NB4 (cell line): ENCODE data around the gene INPP5A.

Source experiments
- DNase-seq: peaks from one replicate; pipeline ENCODE4 v3.0.0; 2010; ENCODE audit warnings: low read depth
- H3K4me3 ChIP-seq: one replicate; pipeline ENCODE4 v1.5.1; 2011; ENCODE audit warnings: mild to moderate bottlenecking, low read depth, low read length, moderate library complexity
- MAX ChIP-seq: IDR thresholded peaks from 2 replicates; pipeline ENCODE4 v1.6.1; 2011; ENCODE audit warnings: low read depth, low read length
- MYC ChIP-seq: IDR thresholded peaks from 2 replicates; pipeline ENCODE4 v1.6.1; 2011; ENCODE audit warnings: low read depth, low read length
- POLR2A ChIP-seq: IDR thresholded peaks from 2 replicates; pipeline ENCODE4 v1.6.1; 2011; ENCODE audit warnings: mild to moderate bottlenecking; ENCODE audit not compliant: insufficient read length; ENCODE audit errors: extremely low read depth
- TF ChIP-seq, protein P1 (sequence below): IDR thresholded peaks from one replicate; pipeline ENCODE4 v1.5.1; 2012; ENCODE audit warnings: low read depth, low read length

INPP5A gene

GRCh38 chr10:132628966-132629900 lies 91.6 kb downstream of the INPP5A start:
- no peak for DNase-seq
- no peak overlapping the region for H3K4me3 ChIP-seq
- TF ChIP-seq, protein P1, sequence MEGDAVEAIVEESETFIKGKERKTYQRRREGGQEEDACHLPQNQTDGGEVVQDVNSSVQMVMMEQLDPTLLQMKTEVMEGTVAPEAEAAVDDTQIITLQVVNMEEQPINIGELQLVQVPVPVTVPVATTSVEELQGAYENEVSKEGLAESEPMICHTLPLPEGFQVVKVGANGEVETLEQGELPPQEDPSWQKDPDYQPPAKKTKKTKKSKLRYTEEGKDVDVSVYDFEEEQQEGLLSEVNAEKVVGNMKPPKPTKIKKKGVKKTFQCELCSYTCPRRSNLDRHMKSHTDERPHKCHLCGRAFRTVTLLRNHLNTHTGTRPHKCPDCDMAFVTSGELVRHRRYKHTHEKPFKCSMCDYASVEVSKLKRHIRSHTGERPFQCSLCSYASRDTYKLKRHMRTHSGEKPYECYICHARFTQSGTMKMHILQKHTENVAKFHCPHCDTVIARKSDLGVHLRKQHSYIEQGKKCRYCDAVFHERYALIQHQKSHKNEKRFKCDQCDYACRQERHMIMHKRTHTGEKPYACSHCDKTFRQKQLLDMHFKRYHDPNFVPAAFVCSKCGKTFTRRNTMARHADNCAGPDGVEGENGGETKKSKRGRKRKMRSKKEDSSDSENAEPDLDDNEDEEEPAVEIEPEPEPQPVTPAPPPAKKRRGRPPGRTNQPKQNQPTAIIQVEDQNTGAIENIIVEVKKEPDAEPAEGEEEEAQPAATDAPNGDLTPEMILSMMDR, result no peak
- TF ChIP-seq MYC (no peak), POLR2A (no peak), MAX (no peak)

DNA sequence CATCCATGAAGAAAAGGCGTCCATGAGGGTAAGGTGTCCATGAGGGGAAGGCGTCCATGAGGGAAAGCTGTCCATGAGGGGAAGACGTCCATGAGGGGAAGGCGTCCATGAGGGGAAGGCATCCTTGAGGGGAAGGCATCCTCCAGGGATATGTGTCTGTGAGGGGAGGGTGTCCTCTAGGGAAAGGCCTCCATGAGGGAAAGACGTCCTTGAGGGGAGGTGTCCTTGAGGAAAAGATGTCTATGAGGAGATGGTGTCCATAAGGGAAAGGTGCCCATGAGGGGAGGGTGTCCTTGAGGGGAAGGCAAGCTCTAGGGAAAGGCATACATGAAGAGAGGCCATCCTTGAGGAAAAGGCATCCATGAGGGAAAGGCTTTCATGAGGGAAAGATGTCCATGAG lies 92.6 kb downstream of the INPP5A start:
- no peak for DNase-seq
- no peak overlapping the region for H3K4me3 ChIP-seq
- TF ChIP-seq, protein P1, result no peak
- no peak for TF ChIP-seq POLR2A
- TF ChIP-seq MAX, result no peak
- no peak for TF ChIP-seq MYC

GRCh38 chr10:132630666-132631337 lies 93.2 kb downstream of the INPP5A start:
- TF ChIP-seq, protein P1, result no peak
- TF ChIP-seq POLR2A (no peak), MYC (no peak), MAX (no peak)
- DNase-seq, result no peak
- H3K4me3 ChIP-seq, result no peak overlapping the region

- no peak for DNase-seq
- no peak overlapping the region for H3K4me3 ChIP-seq
- TF ChIP-seq POLR2A, result no peak
- no peak for TF ChIP-seq MYC
- TF ChIP-seq MAX, result no peak
- TF ChIP-seq, protein P1, result no peak
These were observed 93.8 kb downstream of the INPP5A start for GRCh38 chr10:132631338-132631735.

- DNase-seq, result no peak
- TF ChIP-seq, protein P1, result no peak
- TF ChIP-seq MYC (no peak), POLR2A (no peak), MAX (no peak)
- H3K4me3 ChIP-seq, result no peak overlapping the region
These were observed 94.5 kb downstream of the INPP5A start for GRCh38 chr10:132632091-132632561.
